CD14-positive monocyte (primary cell): Measurements from ENCODE around the gene TMEM181. TPM values are rescaled to one million over a fixed set of nuclear protein-coding genes. Genes with fewer than 3 reads are reported as not detected.
"Not testable (repeated sequence)": the region's sequence is repeated elsewhere in the genome, so short reads cannot be mapped to it uniquely, and the experiment has no call there.

ENCODE experiments used
- DNase-seq, 3 donors: peaks; one replicate each; pipeline ENCODE4 v3.0.0-alpha.2; 2011 to 2022
- H2AFZ ChIP-seq: 2 replicates; pipeline ENCODE4 v1.6.0; 2012; ENCODE audit warnings: mild to moderate bottlenecking, low read depth, low read length, inconsistent platforms; ENCODE audit not compliant: insufficient read depth, poor library complexity, severe bottlenecking
- H3K27ac ChIP-seq, 2 donors: 1 replicate in 1 of 2; 2 replicates in 1 of 2; pipeline ENCODE4 v1.5.1; 2012 to 2013; ENCODE audit warnings: low read length in 2 of 2, control low read depth in 1 of 2, inconsistent platforms in 1 of 2, low read depth in 1 of 2, mild to moderate bottlenecking in 1 of 2
- H3K27me3 ChIP-seq, 2 donors: one replicate each; pipeline versions ENCODE4 v1.6.0 to v1.6.1; 2011 to 2013; ENCODE audit warnings: low read length in 2 of 2; ENCODE audit not compliant: control insufficient read depth in 2 of 2, insufficient read depth in 2 of 2
- H3K36me3 ChIP-seq, 2 donors: replicated peaks in 1 of 2; 1 replicate in 1 of 2; 2 replicates in 1 of 2; pipeline versions ENCODE4 v1.5.1 to v1.6.1; 2012 to 2013; ENCODE audit warnings: low read length in 2 of 2, control low read depth in 1 of 2, inconsistent platforms in 1 of 2, mild to moderate bottlenecking in 1 of 2; ENCODE audit not compliant: insufficient read depth in 2 of 2, control insufficient read depth in 1 of 2
- H3K4me1 ChIP-seq, 2 donors: 1 replicate in 1 of 2; 2 replicates in 1 of 2; pipeline versions ENCODE4 v1.5.1 to v1.6.1; 2012 to 2013; ENCODE audit warnings: low read length in 2 of 2, control low read depth in 1 of 2, inconsistent platforms in 1 of 2, mild to moderate bottlenecking in 1 of 2, moderate library complexity in 1 of 2; ENCODE audit not compliant: insufficient read depth in 2 of 2, control insufficient read depth in 1 of 2
- H3K4me2 ChIP-seq: replicated peaks from 2 replicates; pipeline ENCODE3; 2012; ENCODE audit warnings: low read length, moderate library complexity, mild to moderate bottlenecking; ENCODE audit not compliant: poor library complexity, severe bottlenecking; ENCODE audit errors: extremely low read depth
- H3K4me3 ChIP-seq, 3 experiments: fragments of 200-600 bp in 1 of 3; sonication (generic) in 1 of 3; replicated peaks in 1 of 3; 1 replicate in 2 of 3; 2 replicates in 1 of 3; pipeline ENCODE4 v1.5.1; 2011 to 2013; ENCODE audit warnings: low read length in 3 of 3, mild to moderate bottlenecking in 3 of 3, control low read depth in 2 of 3, low read depth in 2 of 3, inconsistent platforms in 1 of 3, moderate library complexity in 1 of 3
- H3K79me2 ChIP-seq: 2 replicates; pipeline ENCODE4 v1.6.0; 2012; ENCODE audit warnings: mild to moderate bottlenecking, control low read depth, inconsistent platforms, low read length, moderate library complexity; ENCODE audit not compliant: insufficient read depth
- H3K9ac ChIP-seq: 2 replicates; pipeline ENCODE4 v1.6.0; 2017; ENCODE audit warnings: low read length, mild to moderate bottlenecking; ENCODE audit not compliant: insufficient read depth, poor library complexity, severe bottlenecking
- H3K9me3 ChIP-seq, 2 donors: replicated peaks in 1 of 2; 1 replicate in 1 of 2; 2 replicates in 1 of 2; pipeline versions ENCODE4 v1.5.1 to v1.6.1; 2012 to 2013; ENCODE audit warnings: low read length in 2 of 2, control low read depth in 1 of 2; ENCODE audit not compliant: control insufficient read depth in 1 of 2, insufficient read depth in 1 of 2
- H4K20me1 ChIP-seq: 2 replicates; pipeline ENCODE4 v1.6.0; 2012; ENCODE audit warnings: mild to moderate bottlenecking, low read length, control low read depth, moderate library complexity; ENCODE audit not compliant: insufficient read depth
- H3K27ac Mint-ChIP-seq, 7 donors: one replicate each; pipeline ENCODE4 v1.8.0; 2020; ENCODE audit warnings: mild to moderate bottlenecking in 7 of 7, mixed read lengths in 7 of 7, moderate library complexity in 6 of 7, inconsistent platforms in 2 of 7
- H3K27me3 Mint-ChIP-seq, 3 donors: one replicate each; pipeline ENCODE4 v1.8.0; 2021 to 2022; ENCODE audit warnings: low read depth in 3 of 3, mild to moderate bottlenecking in 3 of 3, mixed read lengths in 3 of 3, moderate library complexity in 3 of 3, inconsistent platforms in 1 of 3
- H3K36me3 Mint-ChIP-seq, 2 donors: one replicate each; pipeline ENCODE4 v1.8.0; 2020; ENCODE audit warnings: mixed read lengths in 2 of 2, inconsistent platforms in 1 of 2, mild to moderate bottlenecking in 1 of 2
- H3K4me1 Mint-ChIP-seq: one replicate; pipeline ENCODE4 v1.8.0; 2020; ENCODE audit warnings: mild to moderate bottlenecking, mixed read lengths
- H3K4me3 Mint-ChIP-seq, 2 donors: one replicate each; pipeline ENCODE4 v1.8.0; 2020; ENCODE audit warnings: mild to moderate bottlenecking in 2 of 2, mixed read lengths in 2 of 2, moderate library complexity in 1 of 2
- H3K9me3 Mint-ChIP-seq, 7 donors: one replicate each; pipeline ENCODE4 v1.8.0; 2020 to 2022; ENCODE audit warnings: mixed read lengths in 7 of 7, mild to moderate bottlenecking in 6 of 7, moderate library complexity in 6 of 7, inconsistent platforms in 2 of 7
- WGBS: methylation state at CpG from one replicate; pipeline ENCODE4 v1.1.5; 2013; ENCODE audit warnings: missing lambda C conversion rate; ENCODE audit not compliant: insufficient coverage; 5-methylcytosine and 5-hydroxymethylcytosine counted together
- intact Hi-C, 2 donors: fragments of 100-400 bp; cut with micrococcal nuclease; formaldehyde crosslinking; loops; one replicate each; pipeline versions ENCODE4 v1.15.0 to v1.15.1; 2023
- polyA plus RNA-seq, 3 donors: library from polyadenylated mRNA; depleted of rRNA in 1 of 3; unstranded in 2 of 3; stranded (reverse) in 1 of 3; fragments of 300-500 nt in 2 of 3; fragments of >200 nt in 1 of 3; fragmentation: Illumina TruSeq in 2 of 3; gene quantifications; 1 replicate in 2 of 3; 2 replicates in 1 of 3; pipeline ENCODE4 v1.2.3, GENCODE V29; 2012 to 2021
- TF ChIP-seq, protein P1 (sequence below): fragments of 200-600 bp; IDR thresholded peaks from one replicate; pipeline ENCODE4 v1.8.0; 2022; ENCODE audit warnings: antibody characterized with exemption, mild to moderate bottlenecking

The TMEM181 gene
- polyA plus RNA-seq, 3 donors: 2.4 to 6.8 (median 2.6) TPM

DNA sequence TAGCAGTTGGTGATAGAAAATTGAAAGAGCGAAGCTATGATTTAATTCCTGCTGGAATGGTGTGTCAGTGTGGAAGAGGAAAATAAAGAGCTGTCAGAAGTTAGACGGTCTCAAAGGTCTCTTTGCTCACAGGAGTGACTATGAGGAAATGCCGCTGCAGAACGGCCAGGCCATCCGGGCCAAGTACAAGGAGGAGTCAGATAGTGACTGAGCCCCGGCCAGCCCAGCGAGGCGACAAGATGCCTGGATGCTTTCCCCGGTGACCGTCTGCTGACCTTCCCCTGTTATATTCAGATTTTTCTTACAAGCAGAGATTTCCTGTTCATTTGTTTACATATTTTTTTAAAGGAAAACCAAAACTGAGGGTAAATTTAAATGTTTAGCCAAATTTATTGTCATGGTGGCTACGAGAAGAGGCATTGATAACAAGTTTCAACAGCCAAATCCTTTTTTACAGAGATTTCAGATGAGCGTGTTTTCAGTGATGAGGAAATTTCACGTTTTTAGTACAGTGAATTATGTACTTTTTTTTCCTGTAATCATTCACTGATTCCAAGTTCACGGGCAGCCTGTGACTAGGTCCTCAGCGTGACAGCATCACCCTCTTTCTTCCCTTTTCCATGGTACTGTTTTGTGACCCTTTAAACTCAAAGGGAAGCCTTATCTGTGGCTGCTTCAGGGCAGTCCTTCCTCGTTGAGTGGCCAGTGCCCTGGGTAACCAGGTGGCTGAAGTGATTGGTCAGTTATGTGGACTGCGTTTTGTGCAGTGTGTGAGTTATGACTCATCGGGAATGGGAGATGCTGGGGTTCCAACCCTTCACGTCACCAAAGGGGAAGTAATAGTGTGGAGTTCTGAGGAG, 72.0 kb downstream of the TMEM181 start:
- Histone ChIP-seq H3K27ac (peak overlapping the region in 1 of 2 donors; percentile 67), H3K27me3 (no peaks in the 10 kb centered on the region), H3K79me2 (peaks cover 7% of the 10 kb centered on the region), H3K36me3 (peaks cover 69 to 94% of the 10 kb centered on the region in 2 donors), H2AFZ (no peak overlapping the region), H3K4me3 (no peak overlapping the region), H3K4me2 (no peak overlapping the region), H3K9ac (no peak overlapping the region), H4K20me1 (peaks cover 67% of the 10 kb centered on the region), H3K4me1 (peaks cover 3 to 12% of the 10 kb centered on the region in 2 donors), H3K9me3 (no peaks in the 10 kb centered on the region)
- intact Hi-C loops: loop anchor here in 1 of 2 donors (5.0 kb wide), 1 partner anchor 60 kb away; no protein-coding TSS in a partner anchor
- Mint-ChIP-seq H3K4me1 (peaks cover 13% of the 10 kb centered on the region), H3K27me3 (peaks cover 0 to 2% (median 2%) of the 10 kb centered on the region in 3 donors), H3K36me3 (peaks cover 68 to 86% of the 10 kb centered on the region in 2 donors), H3K4me3 (no peak overlapping the region), H3K27ac (peak overlapping the region; percentile 66 to 83 (median 80)), H3K9me3 (no peaks in the 10 kb centered on the region)
- WGBS: 66% methylated on average over 14 of the region's 19 CpGs
- TF ChIP-seq, protein P1, sequence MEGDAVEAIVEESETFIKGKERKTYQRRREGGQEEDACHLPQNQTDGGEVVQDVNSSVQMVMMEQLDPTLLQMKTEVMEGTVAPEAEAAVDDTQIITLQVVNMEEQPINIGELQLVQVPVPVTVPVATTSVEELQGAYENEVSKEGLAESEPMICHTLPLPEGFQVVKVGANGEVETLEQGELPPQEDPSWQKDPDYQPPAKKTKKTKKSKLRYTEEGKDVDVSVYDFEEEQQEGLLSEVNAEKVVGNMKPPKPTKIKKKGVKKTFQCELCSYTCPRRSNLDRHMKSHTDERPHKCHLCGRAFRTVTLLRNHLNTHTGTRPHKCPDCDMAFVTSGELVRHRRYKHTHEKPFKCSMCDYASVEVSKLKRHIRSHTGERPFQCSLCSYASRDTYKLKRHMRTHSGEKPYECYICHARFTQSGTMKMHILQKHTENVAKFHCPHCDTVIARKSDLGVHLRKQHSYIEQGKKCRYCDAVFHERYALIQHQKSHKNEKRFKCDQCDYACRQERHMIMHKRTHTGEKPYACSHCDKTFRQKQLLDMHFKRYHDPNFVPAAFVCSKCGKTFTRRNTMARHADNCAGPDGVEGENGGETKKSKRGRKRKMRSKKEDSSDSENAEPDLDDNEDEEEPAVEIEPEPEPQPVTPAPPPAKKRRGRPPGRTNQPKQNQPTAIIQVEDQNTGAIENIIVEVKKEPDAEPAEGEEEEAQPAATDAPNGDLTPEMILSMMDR: no peak
- peak; percentile 70 to 94 (median 78) for DNase-seq

DNA sequence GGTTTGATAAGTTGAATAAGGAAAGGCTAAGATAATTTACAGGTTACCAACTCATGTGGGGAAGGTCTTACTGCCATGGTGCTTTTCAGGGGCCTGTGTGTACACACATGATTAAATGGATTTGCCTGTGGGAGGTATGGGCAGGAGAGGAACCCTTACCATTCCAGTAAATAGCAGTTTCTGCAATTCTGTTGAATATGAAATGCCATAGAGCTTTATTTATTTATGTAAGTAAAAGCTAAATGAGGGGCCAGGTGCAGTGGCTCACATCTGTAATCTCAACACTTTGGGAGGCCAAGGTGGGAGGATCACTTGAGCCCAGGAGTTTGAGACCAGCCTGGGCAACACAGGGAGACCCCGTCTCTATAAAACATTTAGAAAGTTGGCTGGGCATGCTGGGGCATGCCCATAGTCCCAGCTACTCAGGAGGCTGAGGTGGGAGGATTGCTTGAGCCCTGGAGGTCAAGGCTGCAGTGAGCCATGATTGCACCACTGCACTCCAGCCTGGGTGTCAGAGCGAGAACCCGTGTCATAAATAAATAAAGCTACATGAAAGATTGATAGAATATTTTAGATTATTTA, 72.7 kb downstream of the TMEM181 start:
- DNase-seq, H3K4me2 ChIP-seq, H3K4me3 ChIP-seq, H3K9me3 ChIP-seq, H3K9ac ChIP-seq, H3K9me3 Mint-ChIP-seq, H3K27me3 ChIP-seq, H2AFZ ChIP-seq, H3K27me3 Mint-ChIP-seq, H3K4me3 Mint-ChIP-seq: not testable (repeated sequence)
- peaks cover 69 to 94% of the 10 kb centered on the region in 2 donors for H3K36me3 ChIP-seq
- peaks cover 14% of the 10 kb centered on the region for H3K79me2 ChIP-seq
- H3K27ac ChIP-seq: peak overlapping the region in 1 of 2 donors; percentile 67
- WGBS: 100% methylated on average over 1 of the region's 3 CpGs
- H3K4me1 ChIP-seq: peaks cover 3 to 12% of the 10 kb centered on the region in 2 donors
- peaks cover 68 to 86% of the 10 kb centered on the region in 2 donors for H3K36me3 Mint-ChIP-seq
- intact Hi-C loops: loop anchor here in 1 of 2 donors (5.0 kb wide), 1 partner anchor 60 kb away; no protein-coding TSS in a partner anchor
- H4K20me1 ChIP-seq: peaks cover 74% of the 10 kb centered on the region
- H3K27ac Mint-ChIP-seq: peak overlapping the region; percentile 30 to 83 (median 76)
- H3K4me1 Mint-ChIP-seq: peaks cover 13% of the 10 kb centered on the region
